Measurements from ENCODE around the gene CXCL1. TPM values are rescaled to one million over a fixed set of nuclear protein-coding genes. Genes with fewer than 3 reads are reported as not detected.

CXCL1 gene
- total and polyA plus RNA-seq, 2 donors (not counting 3 experiments of a cell fraction or from before 2014, with no cell fraction given) = 20.0 to 26.7 TPM

- H3K27me3 ChIP-seq (ENCODE audit: control insufficient read depth in 2 of 2, insufficient read depth in 2 of 2, low read length in 2 of 2) = no peaks in the 10 kb centered on the region
- H3K4me1 ChIP-seq (ENCODE audit: control insufficient read depth, extremely low read depth, insufficient read depth, low read length) = peaks cover 9% of the 10 kb centered on the region
- no peaks in the 10 kb centered on the region for H3K9me1 ChIP-seq (replicated peaks; ENCODE audit: control insufficient read depth, extremely low read depth, insufficient read depth, low read length)
- no peak overlapping the region for H3K9ac ChIP-seq (replicated peaks; ENCODE audit: extremely low read depth, insufficient read depth, low read length)
- H3K27ac ChIP-seq (ENCODE audit: insufficient read depth, low read depth, low read length) = no peak overlapping the region
- CTCF ChIA-PET = interaction anchor here (0.9 to 2.2 kb wide), 5 partner anchors 11 to 345 kb away, joined by 3 to 9 read pairs (median 4); no protein-coding TSS in a partner anchor
- no peak overlapping the region for H2AFZ ChIP-seq (ENCODE audit: low read depth, low read length)
- H3K79me2 ChIP-seq (ENCODE audit: control insufficient read depth, insufficient read depth, low read length) = no peaks in the 10 kb centered on the region
- no peaks in the 10 kb centered on the region for H4K20me1 ChIP-seq (replicated peaks; ENCODE audit: control insufficient read depth, extremely low read depth, insufficient read depth, low read length)
- DNase-seq (ENCODE audit: low read depth, low spot score) (no peak), FAIRE-seq (no peak)
- no peak for TF ChIP-seq POLR2A (IDR thresholded peaks at IDR 0.05; ENCODE audit: low read depth, low read length)
- no peak overlapping the region for H3K4me3 ChIP-seq (replicated peaks in 1 of 3; ENCODE audit: insufficient read depth in 1 of 3, low read depth in 1 of 3, low read length in 3 of 3)
- dilution Hi-C loops (cut with MboI; ENCODE audit: extremely low pct_ligation_motif_present, low sequenced_read_pairs) = no loop called here
- BruUV-seq (replicated peaks) = no TSS peak
- no peak overlapping the region for H3K4me2 ChIP-seq (ENCODE audit: insufficient read depth, low read length)
- intact Hi-C loops (cut with micrococcal nuclease) = no loop called here
- POLR2A ChIA-PET = no interaction called here
- H3K36me3 ChIP-seq (ENCODE audit: control insufficient read depth in 2 of 2, extremely low read depth in 1 of 2, insufficient read depth in 2 of 2, low read length in 2 of 2) = no peaks in the 10 kb centered on the region
- no peaks in the 10 kb centered on the region for H3K9me3 ChIP-seq (replicated peaks; ENCODE audit: control insufficient read depth, insufficient read depth, low read length)
These were observed 48.9 kb downstream of the CXCL1 start for GRCh38 chr4:73918058-73918457.

- POLR2A ChIA-PET = no interaction called here
- H3K27ac ChIP-seq (ENCODE audit: insufficient read depth, low read depth, low read length) = no peak overlapping the region
- no peak for TF ChIP-seq CTCF (IDR thresholded peaks at IDR 0.05; ENCODE audit: extremely low read depth in 1 of 2, insufficient read depth in 1 of 2, low read depth in 1 of 2, low read length in 2 of 2)
- TF ChIP-seq MAX (IDR thresholded peaks at IDR 0.05; ENCODE audit: insufficient read depth, insufficient read length) = no peak
- no peak for TF ChIP-seq MYC (IDR thresholded peaks at IDR 0.05; ENCODE audit: low read depth, low read length)
- TF ChIP-seq JUN (IDR thresholded peaks at IDR 0.05; ENCODE audit: borderline replicate concordance, insufficient read depth, insufficient read length, low read depth) = no peak
- no peak for TF ChIP-seq POLR2AphosphoS5 (IDR thresholded peaks at IDR 0.05; ENCODE audit: insufficient read depth, low read depth, low read length)
- TF ChIP-seq EZH2 (IDR thresholded peaks at IDR 0.05; ENCODE audit: borderline replicate concordance, low read depth, low read length, severe bottlenecking) = no peak
- TF ChIP-seq FOS (IDR thresholded peaks at IDR 0.05; ENCODE audit: borderline replicate concordance, insufficient read depth, low read length) = no peak
- no peak for TF ChIP-seq GATA2 (IDR thresholded peaks at IDR 0.05; ENCODE audit: insufficient read depth, insufficient read length, low read depth, low read length)
- TF ChIP-seq POLR2A (IDR thresholded peaks at IDR 0.05; ENCODE audit: low read depth, low read length) = no peak
- H4K20me1 ChIP-seq (replicated peaks; ENCODE audit: control insufficient read depth, extremely low read depth, insufficient read depth, low read length) = no peaks in the 10 kb centered on the region
- H2AFZ ChIP-seq (ENCODE audit: low read depth, low read length) = no peak overlapping the region
- H3K4me1 ChIP-seq (ENCODE audit: control insufficient read depth, extremely low read depth, insufficient read depth, low read length) = peaks cover 12% of the 10 kb centered on the region
- H3K79me2 ChIP-seq (ENCODE audit: control insufficient read depth, insufficient read depth, low read length) = no peaks in the 10 kb centered on the region
- DNase-seq (ENCODE audit: low read depth, low spot score) (no peak), FAIRE-seq (no peak)
- H3K4me3 ChIP-seq (replicated peaks in 1 of 3; ENCODE audit: insufficient read depth in 1 of 3, low read depth in 1 of 3, low read length in 3 of 3) = no peak overlapping the region
- H3K27me3 ChIP-seq (ENCODE audit: control insufficient read depth in 2 of 2, insufficient read depth in 2 of 2, low read length in 2 of 2) = no peaks in the 10 kb centered on the region
- H3K4me2 ChIP-seq (ENCODE audit: insufficient read depth, low read length) = no peak overlapping the region
- H3K9me3 ChIP-seq (replicated peaks; ENCODE audit: control insufficient read depth, insufficient read depth, low read length) = no peaks in the 10 kb centered on the region
- H3K36me3 ChIP-seq (ENCODE audit: control insufficient read depth in 2 of 2, extremely low read depth in 1 of 2, insufficient read depth in 2 of 2, low read length in 2 of 2) = no peaks in the 10 kb centered on the region
- intact Hi-C loops (cut with micrococcal nuclease) = loop anchor here (5.0 kb wide), 1 partner anchor 142 kb away; no protein-coding TSS in a partner anchor
- no peaks in the 10 kb centered on the region for H3K9me1 ChIP-seq (replicated peaks; ENCODE audit: control insufficient read depth, extremely low read depth, insufficient read depth, low read length)
- CTCF ChIA-PET = interaction anchor here (1.0 to 2.6 kb wide), 6 partner anchors 29 to 346 kb away, joined by 3 to 12 read pairs (median 4); partner anchors contain the start of gene CXCL1
- H3K9ac ChIP-seq (replicated peaks; ENCODE audit: extremely low read depth, insufficient read depth, low read length) = no peak overlapping the region
- BruUV-seq (replicated peaks) = no TSS peak
- dilution Hi-C loops (cut with MboI; ENCODE audit: extremely low pct_ligation_motif_present, low sequenced_read_pairs) = no loop called here
These were observed 50.5 kb downstream of the CXCL1 start for GRCh38 chr4:73919691-73920090.
